GM12878 (cell line): ENCODE results near the gene TUBB. TPM values are rescaled to one million over a fixed set of nuclear protein-coding genes. Genes with fewer than 3 reads are reported as not detected.

Experiments used
- BHLHE40 ChIP-seq, 2 experiments: fragments of 450-650 bp in 1 of 2; IDR thresholded peaks; 2 replicates each; pipeline ENCODE4 v1.6.1; 2011 to 2017; ENCODE audit warnings: low read depth in 2 of 2, borderline replicate concordance in 1 of 2, improper control_type of control experiment in 1 of 2, low read length in 1 of 2, mild to moderate bottlenecking in 1 of 2
- CHD2 ChIP-seq: IDR thresholded peaks from 2 replicates; pipeline ENCODE4 v1.6.1; 2011; ENCODE audit warnings: low read depth, low read length, improper control_type of control experiment, borderline replicate concordance
- CREB1 ChIP-seq: IDR thresholded peaks from 2 replicates; pipeline ENCODE4 v1.6.1; 2012; ENCODE audit warnings: low read depth, mild to moderate bottlenecking, inconsistent platforms
- CREM ChIP-seq: IDR thresholded peaks from 2 replicates; pipeline ENCODE4 v1.6.1; 2014; ENCODE audit warnings: antibody characterized with exemption, low read depth
- HDGF ChIP-seq: fragments of 450-650 bp; IDR thresholded peaks from 2 replicates; pipeline ENCODE4 v1.6.1; 2016; ENCODE audit warnings: antibody characterized with exemption
- MXI1 ChIP-seq: fragments of 150-350 bp; IDR thresholded peaks from 2 replicates; pipeline ENCODE4 v1.6.1; 2011; ENCODE audit warnings: low read depth, mild to moderate bottlenecking, inconsistent platforms, low read length, improper control_type of control experiment
- MYC ChIP-seq: IDR thresholded peaks from 2 replicates; pipeline ENCODE4 v1.6.1; 2011; ENCODE audit warnings: mild to moderate bottlenecking, low read length, moderate library complexity, inconsistent platforms; ENCODE audit not compliant: insufficient read depth, insufficient replicate concordance, insufficient read length, severe bottlenecking
- NBN ChIP-seq: fragments of 450-650 bp; IDR thresholded peaks from 2 replicates; pipeline ENCODE4 v1.6.1; 2016
- NRF1 ChIP-seq: conservative IDR thresholded peaks from 2 replicates; pipeline ENCODE4 v1.6.1; 2011; ENCODE audit warnings: mild to moderate bottlenecking, low read depth, low read length, improper control_type of control experiment
- SP1 ChIP-seq: IDR thresholded peaks from one replicate; pipeline ENCODE4 v1.6.1; 2011; ENCODE audit warnings: low read depth, low read length
- STAT1 ChIP-seq: fragments of 450-650 bp; conservative IDR thresholded peaks from 2 replicates; pipeline ENCODE4 v1.6.1; 2014; ENCODE audit warnings: antibody characterized with exemption, mild to moderate bottlenecking
- ZBTB4 ChIP-seq: fragments of 450-650 bp; formaldehyde crosslinking; IDR thresholded peaks from 2 replicates; pipeline ENCODE4 v1.4.0; 2022; ENCODE audit warnings: mild to moderate bottlenecking, moderate library complexity
- ZNF384 ChIP-seq: IDR thresholded peaks from 2 replicates; pipeline ENCODE4 v1.6.1; 2012; ENCODE audit warnings: low read depth, mild to moderate bottlenecking, low read length, improper control_type of control experiment, borderline replicate concordance
- polyA plus RNA-seq, 11 experiments: library from polyadenylated mRNA; depleted of rRNA in 4 of 11; unstranded in 6 of 11; stranded (reverse) in 5 of 11; fragments of >200 nt; fragmentation: Nextera tagmentation in 4 of 11; fragmentation: Illumina TruSeq in 1 of 11; extraction: Ambion mirVana in 4 of 11; extraction: Trizol in 1 of 11; gene quantifications; 1 replicate in 1 of 11; 2 replicates in 10 of 11; pipeline versions ENCODE4 v1.2.1 to v1.2.3, GENCODE V29; 2011 to 2016; ENCODE audit warnings: inconsistent platforms in 2 of 11, missing spikeins in 2 of 11, low read depth in 1 of 11
- total RNA-seq, 4 experiments: library from RNA; depleted of rRNA in 3 of 4; stranded (reverse); fragments of >200 nt in 3 of 4; fragmentation: Illumina TruSeq in 1 of 4; extraction: Trizol in 1 of 4; gene quantifications; 2 replicates each; pipeline versions ENCODE4 v1.2.1 to v1.2.3, GENCODE V29; 2013 to 2021
- TF ChIP-seq, protein P1 (sequence below): fragments of 450-650 bp; IDR thresholded peaks from 2 replicates; pipeline ENCODE4 v1.6.1; 2017; ENCODE audit warnings: borderline replicate concordance
- TF ChIP-seq, protein P2 (sequence below): fragments of 450-650 bp; IDR thresholded peaks from 2 replicates; pipeline ENCODE4 v1.6.1; 2016; ENCODE audit warnings: mild to moderate bottlenecking
- TF ChIP-seq, protein P3 (sequence below): IDR thresholded peaks from 2 replicates; pipeline ENCODE4 v1.6.1; 2012; ENCODE audit warnings: low read depth, low read length, improper control_type of control experiment
- TF ChIP-seq, protein P4 (sequence below): fragments of 450-650 bp; IDR thresholded peaks from 2 replicates; pipeline ENCODE4 v1.6.1; 2018; ENCODE audit warnings: mild to moderate bottlenecking, low read depth, moderate library complexity; ENCODE audit not compliant: partially characterized antibody

TUBB gene
- total and polyA plus RNA-seq, 10 of the 15 experiments (the other 5 are each of a cell fraction or from before 2014, with no cell fraction given), result 1,039 to 3,052 (median 1,656) TPM

DNA sequence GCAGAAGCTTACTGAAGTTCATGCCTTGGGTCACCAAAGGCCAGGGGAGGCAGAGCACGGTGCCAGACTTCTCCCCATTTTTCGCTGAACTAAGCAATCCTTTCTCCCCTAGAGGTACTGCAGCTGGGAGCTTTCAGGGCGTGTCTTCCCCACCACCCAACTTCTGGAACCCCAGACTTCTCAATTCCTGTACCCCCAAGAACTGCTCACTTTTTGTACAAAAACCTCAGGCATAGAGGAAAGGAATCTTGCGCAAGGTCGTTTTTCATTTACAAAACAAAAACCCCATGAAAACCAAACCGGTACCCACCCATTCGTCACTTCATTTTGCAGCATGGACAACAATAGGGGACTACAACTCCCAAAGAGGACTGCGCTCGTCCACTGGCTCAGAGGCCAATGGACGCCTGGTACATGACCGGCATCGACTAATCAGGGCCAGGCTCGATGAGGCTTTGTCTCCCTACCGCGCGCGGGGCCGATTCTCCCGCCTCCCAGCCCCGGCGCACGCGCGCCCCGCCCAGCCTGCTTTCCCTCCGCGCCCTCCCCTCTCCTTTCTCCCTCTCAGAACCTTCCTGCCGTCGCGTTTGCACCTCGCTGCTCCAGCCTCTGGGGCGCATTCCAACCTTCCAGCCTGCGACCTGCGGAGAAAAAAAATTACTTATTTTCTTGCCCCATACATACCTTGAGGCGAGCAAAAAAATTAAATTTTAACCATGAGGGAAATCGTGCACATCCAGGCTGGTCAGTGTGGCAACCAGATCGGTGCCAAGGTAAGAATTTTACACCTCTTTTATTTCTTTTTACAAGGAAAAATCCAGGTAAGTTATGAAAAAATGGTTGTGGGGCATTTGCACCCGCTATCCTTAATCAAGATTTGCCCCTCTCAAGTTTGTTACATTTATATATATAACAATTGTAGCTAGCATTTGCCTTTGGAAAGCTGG, at the start of gene TUBB (continued):
- TF ChIP-seq STAT1 (no peak), CHD2 (peak; percentile 62; the same call in 1 of the 2 replicates), CREB1 (no peak), BHLHE40 (IDR thresholded peaks at IDR 0.05; ENCODE audit: borderline replicate concordance in 1 of 2, low read depth in 2 of 2, low read length in 1 of 2) (peak; percentile 47 to 77; a peak in 1 of 4 replicates), NBN (no peak), MYC (no peak), CREM (peak; percentile 63; the same call in 1 of the 2 replicates), MXI1 (peak; percentile 9; the same call in 1 of the 2 replicates), ZBTB4 (CRISPR knock-in tag) (no peak), SP1 (peak; percentile 84), HDGF (peak; percentile 83), NRF1 (peak; percentile 73), ZNF384 (no peak)
- TF ChIP-seq, protein P1, sequence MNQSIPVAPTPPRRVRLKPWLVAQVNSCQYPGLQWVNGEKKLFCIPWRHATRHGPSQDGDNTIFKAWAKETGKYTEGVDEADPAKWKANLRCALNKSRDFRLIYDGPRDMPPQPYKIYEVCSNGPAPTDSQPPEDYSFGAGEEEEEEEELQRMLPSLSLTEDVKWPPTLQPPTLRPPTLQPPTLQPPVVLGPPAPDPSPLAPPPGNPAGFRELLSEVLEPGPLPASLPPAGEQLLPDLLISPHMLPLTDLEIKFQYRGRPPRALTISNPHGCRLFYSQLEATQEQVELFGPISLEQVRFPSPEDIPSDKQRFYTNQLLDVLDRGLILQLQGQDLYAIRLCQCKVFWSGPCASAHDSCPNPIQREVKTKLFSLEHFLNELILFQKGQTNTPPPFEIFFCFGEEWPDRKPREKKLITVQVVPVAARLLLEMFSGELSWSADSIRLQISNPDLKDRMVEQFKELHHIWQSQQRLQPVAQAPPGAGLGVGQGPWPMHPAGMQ, result no peak
- TF ChIP-seq, protein P2, sequence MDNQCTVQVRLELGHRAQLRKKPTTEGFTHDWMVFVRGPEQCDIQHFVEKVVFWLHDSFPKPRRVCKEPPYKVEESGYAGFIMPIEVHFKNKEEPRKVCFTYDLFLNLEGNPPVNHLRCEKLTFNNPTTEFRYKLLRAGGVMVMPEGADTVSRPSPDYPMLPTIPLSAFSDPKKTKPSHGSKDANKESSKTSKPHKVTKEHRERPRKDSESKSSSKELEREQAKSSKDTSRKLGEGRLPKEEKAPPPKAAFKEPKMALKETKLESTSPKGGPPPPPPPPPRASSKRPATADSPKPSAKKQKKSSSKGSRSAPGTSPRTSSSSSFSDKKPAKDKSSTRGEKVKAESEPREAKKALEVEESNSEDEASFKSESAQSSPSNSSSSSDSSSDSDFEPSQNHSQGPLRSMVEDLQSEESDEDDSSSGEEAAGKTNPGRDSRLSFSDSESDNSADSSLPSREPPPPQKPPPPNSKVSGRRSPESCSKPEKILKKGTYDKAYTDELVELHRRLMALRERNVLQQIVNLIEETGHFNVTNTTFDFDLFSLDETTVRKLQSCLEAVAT, result peak; percentile 94
- TF ChIP-seq, protein P3, sequence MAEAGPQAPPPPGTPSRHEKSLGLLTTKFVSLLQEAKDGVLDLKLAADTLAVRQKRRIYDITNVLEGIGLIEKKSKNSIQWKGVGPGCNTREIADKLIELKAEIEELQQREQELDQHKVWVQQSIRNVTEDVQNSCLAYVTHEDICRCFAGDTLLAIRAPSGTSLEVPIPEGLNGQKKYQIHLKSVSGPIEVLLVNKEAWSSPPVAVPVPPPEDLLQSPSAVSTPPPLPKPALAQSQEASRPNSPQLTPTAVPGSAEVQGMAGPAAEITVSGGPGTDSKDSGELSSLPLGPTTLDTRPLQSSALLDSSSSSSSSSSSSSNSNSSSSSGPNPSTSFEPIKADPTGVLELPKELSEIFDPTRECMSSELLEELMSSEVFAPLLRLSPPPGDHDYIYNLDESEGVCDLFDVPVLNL, result peak; percentile 79; the same call in 1 of the 2 replicates
- TF ChIP-seq, protein P4, sequence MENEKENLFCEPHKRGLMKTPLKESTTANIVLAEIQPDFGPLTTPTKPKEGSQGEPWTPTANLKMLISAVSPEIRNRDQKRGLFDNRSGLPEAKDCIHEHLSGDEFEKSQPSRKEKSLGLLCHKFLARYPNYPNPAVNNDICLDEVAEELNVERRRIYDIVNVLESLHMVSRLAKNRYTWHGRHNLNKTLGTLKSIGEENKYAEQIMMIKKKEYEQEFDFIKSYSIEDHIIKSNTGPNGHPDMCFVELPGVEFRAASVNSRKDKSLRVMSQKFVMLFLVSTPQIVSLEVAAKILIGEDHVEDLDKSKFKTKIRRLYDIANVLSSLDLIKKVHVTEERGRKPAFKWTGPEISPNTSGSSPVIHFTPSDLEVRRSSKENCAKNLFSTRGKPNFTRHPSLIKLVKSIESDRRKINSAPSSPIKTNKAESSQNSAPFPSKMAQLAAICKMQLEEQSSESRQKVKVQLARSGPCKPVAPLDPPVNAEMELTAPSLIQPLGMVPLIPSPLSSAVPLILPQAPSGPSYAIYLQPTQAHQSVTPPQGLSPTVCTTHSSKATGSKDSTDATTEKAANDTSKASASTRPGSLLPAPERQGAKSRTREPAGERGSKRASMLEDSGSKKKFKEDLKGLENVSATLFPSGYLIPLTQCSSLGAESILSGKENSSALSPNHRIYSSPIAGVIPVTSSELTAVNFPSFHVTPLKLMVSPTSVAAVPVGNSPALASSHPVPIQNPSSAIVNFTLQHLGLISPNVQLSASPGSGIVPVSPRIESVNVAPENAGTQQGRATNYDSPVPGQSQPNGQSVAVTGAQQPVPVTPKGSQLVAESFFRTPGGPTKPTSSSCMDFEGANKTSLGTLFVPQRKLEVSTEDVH, result no peak
